NCI-H1048 (cell line): ENCODE measurements around the gene VENTX.

Experiments used
- DNase-seq: peaks from one replicate; lab custom pipeline; 2025; lab: John Stamatoyannopoulos, UW

VENTX gene

GRCh38 chr10:133271521-133272300 lies 34.1 kb downstream of the VENTX start:
- no peak for DNase-seq

- DNase-seq = no peak
Observed at GRCh38 chr10:133272301-133272963, 34.8 kb downstream of the VENTX start.

- no peak for DNase-seq
Observed at GRCh38 chr10:133272964-133273420, 35.3 kb downstream of the VENTX start.

- no peak for DNase-seq
Observed at GRCh38 chr10:133273534-133274143, 36.0 kb downstream of the VENTX start.

GRCh38 chr10:133274751-133275683 lies 37.4 kb downstream of the VENTX start:
- DNase-seq = no peak

GRCh38 chr10:133275684-133276092 lies 38.0 kb downstream of the VENTX start:
- DNase-seq = no peak

GRCh38 chr10:133276100-133276434 lies 38.4 kb downstream of the VENTX start:
- DNase-seq = no peak

- DNase-seq = no peak
Observed at GRCh38 chr10:133276435-133277201, 39.0 kb downstream of the VENTX start, which contains the start of gene ADAM8. Gene ADAM8 (minus strand): TSS chr10:133276868. CDS start chr10:133276817, 51 bp downstream.

GRCh38 chr10:133277277-133277992 lies 39.8 kb downstream of the VENTX start:
- no peak for DNase-seq

GRCh38 chr10:133277993-133278576 lies 40.4 kb downstream of the VENTX start:
- DNase-seq = no peak

GRCh38 chr10:133278577-133279265 lies 41.1 kb downstream of the VENTX start:
- DNase-seq = no peak

GRCh38 chr10:133279326-133280226 lies 41.9 kb downstream of the VENTX start:
- no peak for DNase-seq

GRCh38 chr10:133280391-133281059 lies 42.9 kb downstream of the VENTX start:
- no peak for DNase-seq

GRCh38 chr10:133281084-133281483 lies 43.4 kb downstream of the VENTX start:
- DNase-seq = no peak

GRCh38 chr10:133281628-133282372 lies 44.1 kb downstream of the VENTX start:
- no peak for DNase-seq

- no peak for DNase-seq
Observed at GRCh38 chr10:133282846-133283390, 45.3 kb downstream of the VENTX start.

GRCh38 chr10:133283931-133284330 lies 46.3 kb downstream of the VENTX start:
- DNase-seq = no peak
